Caki2 (cell line): Measurements from ENCODE around the gene FUT7. TPM values are rescaled to one million over a fixed set of nuclear protein-coding genes. Genes with fewer than 3 reads are reported as not detected.
"Not testable (repeated sequence)": the region's sequence is repeated elsewhere in the genome, so short reads cannot be mapped to it uniquely, and the experiment has no call there.

Experiments
- DNase-seq: peaks from one replicate; pipeline ENCODE4 v3.0.0-alpha.2; 2015; ENCODE audit warnings: low read depth
- in situ Hi-C: cut with HindIII; loops from 2 replicates; pipeline ENCODE4 v1.10.0; 2016; ENCODE audit warnings: low sequenced_read_pairs, low pct_unique_long_range_greater_than_20kb, mixed read lengths
- total RNA-seq: library from RNA; depleted of rRNA; stranded (reverse); fragments of >200 nt; shearing (Covaris generic); gene quantifications from 2 replicates; pipeline ENCODE4 v1.2.3, GENCODE V29; 2014; ENCODE audit warnings: low replicate concordance

FUT7 gene
- total RNA-seq, 1 experiment from 2014 or later, result not detected

DNA sequence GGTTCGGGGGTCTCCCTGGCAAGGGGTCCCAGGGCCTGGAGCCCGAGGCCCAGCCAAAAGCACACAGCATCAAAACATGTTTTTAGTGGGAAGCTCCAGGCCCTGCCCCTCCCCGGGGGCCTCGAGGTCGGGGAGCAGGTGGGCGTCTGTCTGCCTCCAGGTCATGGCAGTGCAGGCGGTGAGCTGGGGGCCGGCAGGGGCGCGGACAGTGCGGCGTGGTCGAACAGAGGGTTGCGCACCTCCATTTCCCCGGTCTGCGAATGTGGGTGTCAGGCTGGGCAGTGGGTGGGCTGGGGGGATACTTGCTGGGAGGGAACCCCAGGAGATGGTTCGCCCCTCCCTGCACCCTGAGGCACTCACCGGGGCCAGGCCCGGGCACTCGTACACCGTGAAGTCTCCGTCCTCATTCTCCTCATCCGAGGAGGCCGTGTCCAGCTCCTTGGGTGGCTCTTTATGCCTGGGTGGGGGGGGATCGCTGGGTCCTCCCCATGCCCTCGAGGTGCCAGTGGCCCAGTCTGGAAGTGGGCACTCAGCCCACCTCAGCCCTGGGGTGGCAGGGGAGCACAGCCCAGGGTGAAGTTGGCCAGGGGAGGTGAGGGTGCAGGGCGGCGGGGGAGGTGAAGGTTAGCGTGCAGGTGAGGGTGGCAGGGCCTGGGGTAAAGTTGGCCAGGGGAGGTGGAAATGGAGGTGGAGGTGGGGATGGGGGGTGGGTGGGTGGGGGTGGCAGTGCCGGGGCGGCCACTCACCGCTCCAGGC, 7.9 kb upstream of the FUT7 start:
- in situ Hi-C loops, result no loop called here
- no peak for DNase-seq

GRCh38 chr9:137038916-137039315, 7.0 kb upstream of the FUT7 start:
- in situ Hi-C loops, result no loop called here

GRCh38 chr9:137037483-137037882, 5.6 kb upstream of the FUT7 start:
- DNase-seq, result no peak
- in situ Hi-C loops, result no loop called here

More at GRCh38 chr9:137038916-137039315, 7.0 kb upstream of the FUT7 start:
- no peak for DNase-seq

- no peak for DNase-seq
- in situ Hi-C loops, result no loop called here
These were observed 5.1 kb upstream of the FUT7 start for GRCh38 chr9:137037035-137037434.

- DNase-seq, result no peak
- in situ Hi-C loops, result no loop called here
These were observed 4.0 kb upstream of the FUT7 start for GRCh38 chr9:137035937-137036336.

GRCh38 chr9:137035507-137035834, 3.6 kb upstream of the FUT7 start:
- DNase-seq, result no peak
- in situ Hi-C loops, result no loop called here

- in situ Hi-C loops, result no loop called here
- DNase-seq, result peak; percentile 58
These were observed 3.0 kb upstream of the FUT7 start for GRCh38 chr9:137034709-137035506.

GRCh38 chr9:137034039-137034708, 2.3 kb upstream of the FUT7 start:
- in situ Hi-C loops, result no loop called here
- DNase-seq, result no peak

GRCh38 chr9:137033481-137033880, 1.6 kb upstream of the FUT7 start:
- in situ Hi-C loops, DNase-seq: not testable (repeated sequence)

DNA sequence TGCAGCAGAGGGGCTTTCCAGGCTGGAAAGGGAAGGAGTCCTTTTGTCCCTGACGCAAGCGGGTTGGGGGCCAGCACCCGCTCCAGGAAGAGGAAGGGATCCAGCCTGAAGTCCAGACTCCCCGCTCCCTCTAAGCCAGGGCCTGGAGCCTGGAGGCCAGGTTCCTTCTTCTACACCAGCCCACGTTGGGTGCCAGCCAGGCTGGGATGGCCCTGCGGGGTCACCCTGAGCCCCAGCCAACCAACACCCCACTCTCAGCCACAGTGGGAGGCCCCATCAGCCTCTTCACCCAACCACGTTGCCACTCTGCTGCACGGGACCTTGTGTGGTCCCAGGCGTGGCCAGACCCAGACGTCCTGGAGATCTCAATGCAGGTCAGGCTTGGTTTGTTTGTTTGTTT, 970 bp upstream of the FUT7 start:
- DNase-seq, result no peak
- in situ Hi-C loops, result no loop called here

- no peak for DNase-seq
- in situ Hi-C loops, result no loop called here
These were observed 1.1 kb downstream of the FUT7 start for GRCh38 chr9:137030538-137031527.

- in situ Hi-C loops, result no loop called here
These were observed 1.9 kb downstream of the FUT7 start for GRCh38 chr9:137030006-137030405.

GRCh38 chr9:137029058-137029936, 2.6 kb downstream of the FUT7 start:
- peak; percentile 52 for DNase-seq
- in situ Hi-C loops, result no loop called here

More at GRCh38 chr9:137030006-137030405, 1.9 kb downstream of the FUT7 start:
- DNase-seq, result no peak

- in situ Hi-C loops, result no loop called here
- peak; percentile 43 for DNase-seq
These were observed 3.4 kb downstream of the FUT7 start for GRCh38 chr9:137028263-137029057.

GRCh38 chr9:137027369-137028262, 4.3 kb downstream of the FUT7 start, which contains the start of gene ABCA2:
ABCA2 (minus strand) TSS chr9:137028237; CDS start chr9:137028140, 97 bp downstream.
- no peak for DNase-seq
- in situ Hi-C loops, result no loop called here
